HepG2 (cell line): ENCODE results near the gene CD28. TPM values are rescaled to one million over a fixed set of nuclear protein-coding genes. Genes with fewer than 3 reads are reported as not detected.

ENCODE experiments used
- ATAC-seq: fragments of 200-7000 bp; cut with Tn5 transposase; 3 replicates; pipeline ENCODE4 v1.9.1; 2020; ENCODE audit warnings: mild to moderate bottlenecking, moderate library complexity
- BruUV-seq: library from RNA; stranded (reverse); fragments of 400-500 nt; replicated peaks from 2 replicates; lab custom pipeline; 2021; lab: Mats Ljungman, UMichigan
- CTCF ChIA-PET: fragments of 300-600 bp; formaldehyde crosslinking; extraction: SDS; loops from one replicate; lab custom pipeline; 2021; ENCODE audit warnings: low total read pairs, inconsistent platforms, low intra/inter-chr PET ratio; lab: Yijun Ruan, JAX
- POLR2A ChIA-PET: fragments of 350-600 bp; sonication (Branson Sonifier 250); formaldehyde crosslinking; loops from one replicate; lab custom pipeline; 2020; ENCODE audit warnings: antibody characterized with exemption, inconsistent platforms; lab: Yijun Ruan, JAX
- DNase-seq: peaks from one replicate; pipeline ENCODE4 v3.0.0-alpha.2; 2015; ENCODE audit warnings: low spot score
- FAIRE-seq: peaks from 3 replicates; lab custom pipeline; 2011; peaks lifted over from hg19 to GRCh38; lab: Jason Lieb, UNC
- H2AFZ ChIP-seq: one replicate; pipeline ENCODE4 v1.6.1; 2011; ENCODE audit warnings: low read length, inconsistent platforms
- H3K27ac ChIP-seq: fragments of 300-600 bp; 3 replicates; pipeline ENCODE4 v1.8.0; 2011; ENCODE audit warnings: mixed run types, mild to moderate bottlenecking, mixed read lengths, low read length, inconsistent platforms; ENCODE audit not compliant: insufficient read depth; ENCODE audit errors: extremely low read length
- H3K27me3 ChIP-seq, 2 experiments: fragments of 200-600 bp in 1 of 2; 2 replicates in 1 of 2; 3 replicates in 1 of 2; pipeline versions ENCODE4 v1.6.0 to v1.8.0; 2011; ENCODE audit warnings: low read length in 2 of 2, mild to moderate bottlenecking in 2 of 2, moderate library complexity in 2 of 2, inconsistent platforms in 1 of 2; ENCODE audit not compliant: insufficient read depth in 2 of 2, control insufficient read depth in 1 of 2
- H3K36me3 ChIP-seq, 2 experiments: fragments of 200-600 bp in 1 of 2; replicated peaks in 1 of 2; 2 replicates in 1 of 2; 3 replicates in 1 of 2; pipeline versions ENCODE4 v1.5.1 to v1.8.0; 2011; ENCODE audit warnings: low read length in 2 of 2, inconsistent platforms in 1 of 2; ENCODE audit not compliant: insufficient read depth in 2 of 2, control insufficient read depth in 1 of 2
- H3K4me1 ChIP-seq: 2 replicates; pipeline ENCODE4 v1.5.1; 2012; ENCODE audit warnings: low read length, inconsistent platforms; ENCODE audit not compliant: insufficient read depth
- H3K4me2 ChIP-seq: 2 replicates; pipeline ENCODE4 v1.6.0; 2011; ENCODE audit warnings: low read depth, low read length, inconsistent platforms
- H3K4me3 ChIP-seq, 3 experiments: fragments of 200-600 bp in 1 of 3; sonication (generic), shearing (Covaris generic) in 1 of 3; replicated peaks in 1 of 3; 2 replicates each; pipeline ENCODE4 v1.5.1; 2011 to 2016; ENCODE audit warnings: low read length in 3 of 3, inconsistent platforms in 2 of 3, low read depth in 2 of 3, mild to moderate bottlenecking in 2 of 3, control low read depth in 1 of 3, mixed read lengths in 1 of 3; ENCODE audit not compliant: insufficient read depth in 1 of 3
- H3K79me2 ChIP-seq: one replicate; pipeline ENCODE4 v1.6.1; 2011; ENCODE audit warnings: low read length, inconsistent platforms; ENCODE audit not compliant: insufficient read depth
- H3K9ac ChIP-seq: 2 replicates; pipeline ENCODE4 v1.6.0; 2011; ENCODE audit warnings: mild to moderate bottlenecking, low read depth, low read length, inconsistent platforms; ENCODE audit not compliant: insufficient read depth
- H3K9me3 ChIP-seq: 2 replicates; pipeline ENCODE4 v1.5.1; 2012; ENCODE audit warnings: mild to moderate bottlenecking, low read length
- H4K20me1 ChIP-seq: 2 replicates; pipeline ENCODE4 v1.6.0; 2011; ENCODE audit warnings: inconsistent platforms, mild to moderate bottlenecking, low read length, moderate library complexity; ENCODE audit not compliant: insufficient read depth
- CEBPB ChIP-seq: IDR thresholded peaks from 2 replicates; pipeline ENCODE4 v1.6.1; 2011; ENCODE audit warnings: low read depth, low read length, improper control_type of control experiment, borderline replicate concordance
- CEBPG ChIP-seq: IDR thresholded peaks from 2 replicates; pipeline ENCODE4 v1.6.1; 2016
- FOSL2 ChIP-seq: sonication (generic); formaldehyde crosslinking; IDR thresholded peaks from 2 replicates; pipeline ENCODE4 v1.4.0; 2020; ENCODE audit warnings: missing genetic modification reagents
- HMG20A ChIP-seq: IDR thresholded peaks from 2 replicates; pipeline ENCODE4 v1.6.1; 2016; ENCODE audit warnings: borderline replicate concordance
- KAT7 ChIP-seq: IDR thresholded peaks from 2 replicates; pipeline ENCODE4 v1.6.1; 2018; ENCODE audit warnings: borderline replicate concordance, missing compliant biosample characterization
- MAFF ChIP-seq: IDR thresholded peaks from 2 replicates; pipeline ENCODE4 v1.6.1; 2011; ENCODE audit warnings: low read depth, low read length, improper control_type of control experiment
- MAFK ChIP-seq, 2 experiments: IDR thresholded peaks in 1 of 2; conservative IDR thresholded peaks in 1 of 2; 2 replicates each; pipeline ENCODE4 v1.6.1; 2011; ENCODE audit warnings: improper control_type of control experiment in 2 of 2, low read length in 2 of 2
- PHF21A ChIP-seq: sonication (generic); formaldehyde crosslinking; IDR thresholded peaks from 2 replicates; pipeline ENCODE4 v1.5.0; 2020; ENCODE audit warnings: mild to moderate bottlenecking, missing genetic modification reagents
- RARA ChIP-seq: IDR thresholded peaks from 2 replicates; pipeline ENCODE4 v1.6.1; 2016; ENCODE audit warnings: missing genetic modification reagents, missing compliant biosample characterization
- RCOR2 ChIP-seq: IDR thresholded peaks from 2 replicates; pipeline ENCODE4 v1.6.1; 2016; ENCODE audit warnings: missing biosample characterization, missing genetic modification reagents
- RELA ChIP-seq: sonication (generic); formaldehyde crosslinking; IDR thresholded peaks from 2 replicates; pipeline ENCODE4 v1.4.0; 2020; ENCODE audit warnings: missing genetic modification reagents
- SALL1 ChIP-seq: sonication (generic); formaldehyde crosslinking; IDR thresholded peaks from 2 replicates; pipeline ENCODE4 v1.8.0; 2022; ENCODE audit warnings: mild to moderate bottlenecking, missing genetic modification reagents
- ZNF235 ChIP-seq: sonication (generic); formaldehyde crosslinking; IDR thresholded peaks from 2 replicates; pipeline ENCODE4 v1.8.1; 2023; ENCODE audit warnings: mild to moderate bottlenecking, missing genetic modification reagents, borderline replicate concordance
- WGBS: methylation state at CpG from one replicate; pipeline ENCODE4 v1.1.6; 2017; ENCODE audit warnings: low lambda C conversion rate; 5-methylcytosine and 5-hydroxymethylcytosine counted together
- in situ Hi-C: cut with HindIII; loops from 2 replicates; pipeline ENCODE4 v1.10.0; 2017; ENCODE audit warnings: low pct_unique_long_range_greater_than_20kb; ENCODE audit not compliant: extremely low pct_ligation_motif_present
- intact Hi-C: fragments of 100-400 bp; cut with micrococcal nuclease; formaldehyde crosslinking; loops from one replicate; pipeline ENCODE4 v1.10.0; 2022; ENCODE audit not compliant: unreplicated experiment
- polyA plus RNA-seq, 8 experiments: library from polyadenylated mRNA; depleted of rRNA in 3 of 8; stranded (reverse) in 7 of 8; unstranded in 1 of 8; fragments of >200 nt; fragmentation: Illumina TruSeq in 4 of 8; extraction: Trizol in 4 of 8; gene quantifications; 2 replicates each; pipeline versions ENCODE4 v1.2.1 to v1.2.3, GENCODE V29; 2011 to 2016; ENCODE audit warnings: low read depth in 4 of 8, missing spikeins in 1 of 8, mixed read lengths in 1 of 8; ENCODE audit not compliant: insufficient read depth in 1 of 8
- total RNA-seq, 5 experiments: library from RNA; depleted of rRNA; stranded (reverse); fragments of >200 nt; fragmentation: Illumina TruSeq; extraction: Trizol; gene quantifications; 2 replicates each; pipeline ENCODE4 v1.2.3, GENCODE V29; 2016; ENCODE audit warnings: low read depth in 1 of 5
- TF ChIP-seq, protein P1 (sequence below): sonication (generic); formaldehyde crosslinking; IDR thresholded peaks from 2 replicates; pipeline ENCODE4 v1.4.0; 2020; ENCODE audit warnings: missing genetic modification reagents
- TF ChIP-seq, protein P2 (sequence below): sonication (generic); formaldehyde crosslinking; IDR thresholded peaks from 2 replicates; pipeline ENCODE4 v1.8.1; 2023; ENCODE audit warnings: mild to moderate bottlenecking, missing genetic modification reagents
- TF ChIP-seq, protein P3 (sequence below): sonication (generic); formaldehyde crosslinking; conservative IDR thresholded peaks from 2 replicates; pipeline ENCODE4 v1.4.0; 2020; ENCODE audit warnings: missing genetic modification reagents
- TF ChIP-seq, protein P4 (sequence below): sonication (generic); formaldehyde crosslinking; IDR thresholded peaks from 2 replicates; pipeline ENCODE4 v1.4.0; 2020; ENCODE audit warnings: missing genetic modification reagents

The CD28 gene
- total and polyA plus RNA-seq, 2 of the 13 experiments (the other 11 are each of a cell fraction or from before 2014, with no cell fraction given): not detected

DNA sequence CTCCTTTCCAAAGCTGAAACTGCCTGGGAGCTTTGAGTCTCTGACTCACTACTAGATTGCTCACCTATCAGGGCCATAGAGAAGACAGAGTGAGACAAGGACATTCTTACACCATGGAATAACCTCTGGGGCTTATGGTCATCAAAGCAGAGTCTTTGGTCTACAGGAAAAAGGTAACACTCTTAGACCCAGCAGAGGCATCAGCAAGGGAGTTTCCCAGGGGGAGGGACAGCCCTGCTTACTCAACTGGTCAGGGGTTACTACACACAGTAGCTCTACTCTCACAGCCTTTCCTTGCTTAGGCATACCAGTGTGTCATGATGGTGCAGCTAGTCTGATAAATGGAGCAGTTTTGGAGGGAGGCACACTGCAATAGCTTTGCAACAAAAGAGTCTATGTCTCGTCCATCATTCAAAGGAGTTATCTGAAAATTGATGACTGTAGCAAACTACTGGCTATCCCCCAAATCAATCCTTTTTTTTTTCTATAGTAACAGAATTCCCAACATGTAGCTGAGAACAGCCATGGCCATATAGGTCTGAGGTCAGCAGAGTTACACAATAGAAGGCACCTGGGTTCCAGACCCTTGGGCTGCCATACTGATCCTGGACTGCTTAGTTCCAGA lies 22.4 kb upstream of the CD28 start:
- FAIRE-seq: no peak
- Histone ChIP-seq H3K4me3 (no peak overlapping the region), H3K79me2 (no peaks in the 10 kb centered on the region), H4K20me1 (no peaks in the 10 kb centered on the region), H3K4me1 (peaks cover 21% of the 10 kb centered on the region), H3K27ac (no peak overlapping the region), H3K4me2 (peak overlapping the region; percentile 4; the same call in 1 of the 2 replicates), H3K36me3 (no peaks in the 10 kb centered on the region), H3K9ac (no peak overlapping the region), H3K9me3 (no peaks in the 10 kb centered on the region), H2AFZ (peak overlapping the region; percentile 47), H3K27me3 (no peaks in the 10 kb centered on the region)
- peak; percentile 71 for DNase-seq
- WGBS: 10% methylated on average over 1 of the region's 1 CpG
- BruUV-seq: no TSS peak
- in situ Hi-C loops: no loop called here
- POLR2A ChIA-PET: interaction anchor here (0.8 to 1.5 kb wide), 3 partner anchors 33 to 131 kb away, joined by 4 to 8 read pairs (median 5); no protein-coding TSS in a partner anchor
- CTCF ChIA-PET: no interaction called here
- intact Hi-C loops: no loop called here
- peak; percentile 92 for ATAC-seq
- TF ChIP-seq, protein P1, sequence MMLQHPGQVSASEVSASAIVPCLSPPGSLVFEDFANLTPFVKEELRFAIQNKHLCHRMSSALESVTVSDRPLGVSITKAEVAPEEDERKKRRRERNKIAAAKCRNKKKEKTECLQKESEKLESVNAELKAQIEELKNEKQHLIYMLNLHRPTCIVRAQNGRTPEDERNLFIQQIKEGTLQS: no peak
- 0 out of 2 replicates have a peak, but pooled peaks have one; percentile 18 for TF ChIP-seq CEBPG (CRISPR knock-in tag)
- 0 out of 2 replicates have a peak, but pooled peaks have one; percentile 23 for TF ChIP-seq RCOR2 (CRISPR knock-in tag)
- TF ChIP-seq, protein P2, sequence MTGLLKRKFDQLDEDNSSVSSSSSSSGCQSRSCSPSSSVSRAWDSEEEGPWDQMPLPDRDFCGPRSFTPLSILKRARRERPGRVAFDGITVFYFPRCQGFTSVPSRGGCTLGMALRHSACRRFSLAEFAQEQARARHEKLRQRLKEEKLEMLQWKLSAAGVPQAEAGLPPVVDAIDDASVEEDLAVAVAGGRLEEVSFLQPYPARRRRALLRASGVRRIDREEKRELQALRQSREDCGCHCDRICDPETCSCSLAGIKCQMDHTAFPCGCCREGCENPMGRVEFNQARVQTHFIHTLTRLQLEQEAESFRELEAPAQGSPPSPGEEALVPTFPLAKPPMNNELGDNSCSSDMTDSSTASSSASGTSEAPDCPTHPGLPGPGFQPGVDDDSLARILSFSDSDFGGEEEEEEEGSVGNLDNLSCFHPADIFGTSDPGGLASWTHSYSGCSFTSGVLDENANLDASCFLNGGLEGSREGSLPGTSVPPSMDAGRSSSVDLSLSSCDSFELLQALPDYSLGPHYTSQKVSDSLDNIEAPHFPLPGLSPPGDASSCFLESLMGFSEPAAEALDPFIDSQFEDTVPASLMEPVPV: no peak
- TF ChIP-seq, protein P3, sequence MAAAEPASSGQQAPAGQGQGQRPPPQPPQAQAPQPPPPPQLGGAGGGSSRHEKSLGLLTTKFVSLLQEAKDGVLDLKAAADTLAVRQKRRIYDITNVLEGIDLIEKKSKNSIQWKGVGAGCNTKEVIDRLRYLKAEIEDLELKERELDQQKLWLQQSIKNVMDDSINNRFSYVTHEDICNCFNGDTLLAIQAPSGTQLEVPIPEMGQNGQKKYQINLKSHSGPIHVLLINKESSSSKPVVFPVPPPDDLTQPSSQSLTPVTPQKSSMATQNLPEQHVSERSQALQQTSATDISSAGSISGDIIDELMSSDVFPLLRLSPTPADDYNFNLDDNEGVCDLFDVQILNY: no peak
- peak; percentile 24; the same call in 1 of the 2 replicates for TF ChIP-seq CEBPB
- peak; percentile 97; the same call in 1 of the 2 replicates for TF ChIP-seq RELA (CRISPR knock-in tag)
- TF ChIP-seq ZNF235 (CRISPR knock-in tag): no peak
- peak; percentile 72; the same call in 1 of the 2 replicates for TF ChIP-seq HMG20A (CRISPR knock-in tag)
- TF ChIP-seq KAT7 (CRISPR knock-in tag): no peak
- peak; percentile 68 to 73 for TF ChIP-seq MAFK (conservative IDR thresholded peaks at IDR 0.05 in 1 of 2, IDR thresholded peaks at IDR 0.05 in 1 of 2; ENCODE audit: low read length in 2 of 2)
- 0 out of 2 replicates have a peak, but pooled peaks have one; percentile 13 for TF ChIP-seq RARA (CRISPR knock-in tag)
- 0 out of 2 replicates have a peak, but pooled peaks have one; percentile 26 for TF ChIP-seq PHF21A
- TF ChIP-seq, protein P4, sequence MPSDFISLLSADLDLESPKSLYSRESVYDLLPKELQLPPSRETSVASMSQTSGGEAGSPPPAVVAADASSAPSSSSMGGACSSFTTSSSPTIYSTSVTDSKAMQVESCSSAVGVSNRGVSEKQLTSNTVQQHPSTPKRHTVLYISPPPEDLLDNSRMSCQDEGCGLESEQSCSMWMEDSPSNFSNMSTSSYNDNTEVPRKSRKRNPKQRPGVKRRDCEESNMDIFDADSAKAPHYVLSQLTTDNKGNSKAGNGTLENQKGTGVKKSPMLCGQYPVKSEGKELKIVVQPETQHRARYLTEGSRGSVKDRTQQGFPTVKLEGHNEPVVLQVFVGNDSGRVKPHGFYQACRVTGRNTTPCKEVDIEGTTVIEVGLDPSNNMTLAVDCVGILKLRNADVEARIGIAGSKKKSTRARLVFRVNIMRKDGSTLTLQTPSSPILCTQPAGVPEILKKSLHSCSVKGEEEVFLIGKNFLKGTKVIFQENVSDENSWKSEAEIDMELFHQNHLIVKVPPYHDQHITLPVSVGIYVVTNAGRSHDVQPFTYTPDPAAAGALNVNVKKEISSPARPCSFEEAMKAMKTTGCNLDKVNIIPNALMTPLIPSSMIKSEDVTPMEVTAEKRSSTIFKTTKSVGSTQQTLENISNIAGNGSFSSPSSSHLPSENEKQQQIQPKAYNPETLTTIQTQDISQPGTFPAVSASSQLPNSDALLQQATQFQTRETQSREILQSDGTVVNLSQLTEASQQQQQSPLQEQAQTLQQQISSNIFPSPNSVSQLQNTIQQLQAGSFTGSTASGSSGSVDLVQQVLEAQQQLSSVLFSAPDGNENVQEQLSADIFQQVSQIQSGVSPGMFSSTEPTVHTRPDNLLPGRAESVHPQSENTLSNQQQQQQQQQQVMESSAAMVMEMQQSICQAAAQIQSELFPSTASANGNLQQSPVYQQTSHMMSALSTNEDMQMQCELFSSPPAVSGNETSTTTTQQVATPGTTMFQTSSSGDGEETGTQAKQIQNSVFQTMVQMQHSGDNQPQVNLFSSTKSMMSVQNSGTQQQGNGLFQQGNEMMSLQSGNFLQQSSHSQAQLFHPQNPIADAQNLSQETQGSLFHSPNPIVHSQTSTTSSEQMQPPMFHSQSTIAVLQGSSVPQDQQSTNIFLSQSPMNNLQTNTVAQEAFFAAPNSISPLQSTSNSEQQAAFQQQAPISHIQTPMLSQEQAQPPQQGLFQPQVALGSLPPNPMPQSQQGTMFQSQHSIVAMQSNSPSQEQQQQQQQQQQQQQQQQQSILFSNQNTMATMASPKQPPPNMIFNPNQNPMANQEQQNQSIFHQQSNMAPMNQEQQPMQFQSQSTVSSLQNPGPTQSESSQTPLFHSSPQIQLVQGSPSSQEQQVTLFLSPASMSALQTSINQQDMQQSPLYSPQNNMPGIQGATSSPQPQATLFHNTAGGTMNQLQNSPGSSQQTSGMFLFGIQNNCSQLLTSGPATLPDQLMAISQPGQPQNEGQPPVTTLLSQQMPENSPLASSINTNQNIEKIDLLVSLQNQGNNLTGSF: no peak
- TF ChIP-seq MAFF: peak; percentile 33; the same call in 1 of the 2 replicates
- TF ChIP-seq SALL1 (CRISPR knock-in tag): peak; percentile 36
- 0 out of 2 replicates have a peak, but pooled peaks have one; percentile 21 for TF ChIP-seq FOSL2
